Spleen (tissue), 11 donors: ENCODE data around the gene PANK4. TPM values are rescaled to one million over a fixed set of nuclear protein-coding genes. Genes with fewer than 3 reads are reported as not detected.

Experiments
- DNase-seq: peaks from one replicate; pipeline ENCODE4 v3.0.0-alpha.2; 2020
- H3K27ac ChIP-seq, 8 donors: fragments of 200-600 bp; sonication (generic) in 7 of 8; 1 replicate in 4 of 8; 2 replicates in 4 of 8; pipeline versions ENCODE4 v1.5.0 to v1.8.0; 2016 to 2021; ENCODE audit warnings: inconsistent platforms in 4 of 8, mild to moderate bottlenecking in 4 of 8, moderate library complexity in 1 of 8
- H3K27me3 ChIP-seq, 7 donors: fragments of 200-600 bp; sonication (generic) in 6 of 7; replicated peaks in 1 of 7; 1 replicate in 4 of 7; 2 replicates in 3 of 7; pipeline versions ENCODE4 v1.5.0 to v1.8.0; 2016 to 2021; ENCODE audit warnings: inconsistent platforms in 3 of 7, mild to moderate bottlenecking in 1 of 7
- H3K36me3 ChIP-seq, 6 donors: fragments of 200-600 bp; sonication (generic) in 5 of 6; 1 replicate in 4 of 6; 2 replicates in 2 of 6; pipeline versions ENCODE4 v1.5.0 to v1.8.0; 2016 to 2021; ENCODE audit warnings: inconsistent platforms in 2 of 6
- H3K4me1 ChIP-seq, 6 donors: fragments of 200-600 bp; sonication (generic) in 5 of 6; 1 replicate in 3 of 6; 2 replicates in 3 of 6; pipeline versions ENCODE4 v1.5.0 to v1.8.0; 2016 to 2021; ENCODE audit warnings: inconsistent platforms in 3 of 6
- H3K4me3 ChIP-seq, 8 donors: fragments of 200-600 bp; sonication (generic) in 7 of 8; 1 replicate in 4 of 8; 2 replicates in 4 of 8; pipeline versions ENCODE4 v1.5.0 to v1.8.0; 2016 to 2021; ENCODE audit warnings: inconsistent platforms in 4 of 8, mild to moderate bottlenecking in 4 of 8, moderate library complexity in 2 of 8
- H3K9me3 ChIP-seq, 8 donors: fragments of 200-600 bp; sonication (generic) in 7 of 8; 1 replicate in 4 of 8; 2 replicates in 4 of 8; pipeline versions ENCODE4 v1.5.0 to v1.8.0; 2016 to 2021; ENCODE audit warnings: inconsistent platforms in 4 of 8
- POLR2A ChIP-seq, 3 donors: fragments of 450-650 bp; IDR thresholded peaks; one replicate each; pipeline ENCODE4 v1.5.1; 2017; ENCODE audit warnings: antibody characterized with exemption in 3 of 3, mild to moderate bottlenecking in 1 of 3
- POLR2AphosphoS5 ChIP-seq, 3 donors: sonication (generic); formaldehyde crosslinking; IDR thresholded peaks; one replicate each; pipeline ENCODE4 v1.5.1; 2017; ENCODE audit warnings: antibody characterized with exemption in 3 of 3
- WGBS, 5 donors: extraction: QIAGEN DNeasy Blood & Tissue Kit in 3 of 5; methylation state at CpG; one replicate each; pipeline versions ENCODE4 v1.1.5 to v1.1.7; 2013 to 2018; 5-methylcytosine and 5-hydroxymethylcytosine counted together
- intact Hi-C: fragments of 100-400 bp; cut with DNase I; formaldehyde crosslinking; loops from one replicate; pipeline ENCODE4 v1.15.0; 2023; ENCODE audit warnings: low total_unique reads
- polyA plus RNA-seq, 3 donors: library from polyadenylated mRNA; stranded (reverse); fragments of 200-250 nt; gene quantifications; one replicate each; pipeline ENCODE4 v1.2.1, GENCODE V29; 2013
- total RNA-seq, 7 donors: library from RNA; depleted of rRNA in 3 of 7; stranded (reverse); fragments of >200 nt in 3 of 7; fragmentation: NEBNext Ultra II Directional in 4 of 7; extraction: Animal tissue kit (Norgen Biotek cat#: 25700) in 4 of 7; gene quantifications; one replicate each; pipeline versions ENCODE4 v1.1.0 to v1.2.1, GENCODE V29; 2016 to 2021
- TF ChIP-seq, protein P1 (sequence below), 11 experiments: fragments of 200-600 bp in 7 of 11; fragments of 450-650 bp in 4 of 11; sonication (generic) in 4 of 11; IDR thresholded peaks in 8 of 11; conservative IDR thresholded peaks in 3 of 11; 1 replicate in 7 of 11; 2 replicates in 4 of 11; pipeline versions ENCODE4 v1.4.0 to v1.8.0; 2016 to 2021; ENCODE audit warnings: antibody characterized with exemption in 11 of 11, inconsistent platforms in 4 of 11, mild to moderate bottlenecking in 1 of 11
- donor health status: healthy with polysubstance abuse.
- donor health status: DM: no; HTN: no; CAD: no; lungs with moderate emphysema.
- donor health status: DM: no; HTN: no; CAD: no.
- donor health status: Bipolar disorder and iron deficiency.
- donor health status: healthy.
- donor health status: DM: no; HTN: no; CAD: no.
- donor health status: DM: yes; HTN: yes; CAD: no.

Gene PANK4
- total and polyA plus RNA-seq, 10 donors, result 13.8 to 49.5 (median 42.9) TPM

DNA sequence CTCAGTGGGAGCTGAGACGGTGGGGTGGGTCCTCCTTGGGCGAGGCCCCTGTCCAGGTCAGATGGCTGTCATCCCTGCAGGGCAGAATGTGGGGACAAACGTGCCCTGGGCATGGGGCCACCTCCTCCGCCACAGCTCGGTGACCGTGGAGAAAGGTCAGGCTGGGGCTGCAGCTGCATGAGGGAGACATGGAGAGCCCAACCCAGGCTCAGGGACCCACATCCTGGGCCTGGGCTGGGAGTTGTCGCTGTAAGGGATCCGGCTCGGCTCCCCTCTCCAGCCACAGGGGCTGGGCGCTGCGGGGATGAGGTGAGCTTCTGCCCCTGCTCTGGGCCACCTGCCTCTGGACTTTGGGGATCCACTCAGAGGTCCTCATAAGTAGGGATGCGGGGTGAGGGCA, 50.8 kb downstream of the PANK4 start:
- peaks cover 0 to 48% (median 19%) of the 10 kb centered on the region in 6 donors for H3K4me1 ChIP-seq
- H3K27ac ChIP-seq, result peak overlapping the region in 5 of 8 donors; percentile 43 to 82 (median 51)
- no peak overlapping the region for H3K4me3 ChIP-seq
- WGBS, 5 donors, result 76 to 91% (median 80%) methylated on average over 3 to 12 of the region's 12 CpGs
- no peak for TF ChIP-seq POLR2A (IDR thresholded peaks at IDR 0.05)
- TF ChIP-seq, protein P1, sequence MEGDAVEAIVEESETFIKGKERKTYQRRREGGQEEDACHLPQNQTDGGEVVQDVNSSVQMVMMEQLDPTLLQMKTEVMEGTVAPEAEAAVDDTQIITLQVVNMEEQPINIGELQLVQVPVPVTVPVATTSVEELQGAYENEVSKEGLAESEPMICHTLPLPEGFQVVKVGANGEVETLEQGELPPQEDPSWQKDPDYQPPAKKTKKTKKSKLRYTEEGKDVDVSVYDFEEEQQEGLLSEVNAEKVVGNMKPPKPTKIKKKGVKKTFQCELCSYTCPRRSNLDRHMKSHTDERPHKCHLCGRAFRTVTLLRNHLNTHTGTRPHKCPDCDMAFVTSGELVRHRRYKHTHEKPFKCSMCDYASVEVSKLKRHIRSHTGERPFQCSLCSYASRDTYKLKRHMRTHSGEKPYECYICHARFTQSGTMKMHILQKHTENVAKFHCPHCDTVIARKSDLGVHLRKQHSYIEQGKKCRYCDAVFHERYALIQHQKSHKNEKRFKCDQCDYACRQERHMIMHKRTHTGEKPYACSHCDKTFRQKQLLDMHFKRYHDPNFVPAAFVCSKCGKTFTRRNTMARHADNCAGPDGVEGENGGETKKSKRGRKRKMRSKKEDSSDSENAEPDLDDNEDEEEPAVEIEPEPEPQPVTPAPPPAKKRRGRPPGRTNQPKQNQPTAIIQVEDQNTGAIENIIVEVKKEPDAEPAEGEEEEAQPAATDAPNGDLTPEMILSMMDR (IDR thresholded peaks at IDR 0.05 in 8 of 11, conservative IDR thresholded peaks at IDR 0.05 in 3 of 11), result no peak
- TF ChIP-seq POLR2AphosphoS5 (IDR thresholded peaks at IDR 0.05), result no peak
- intact Hi-C loops, result no loop called here
- peaks cover 0 to 23% (median 0%) of the 10 kb centered on the region in 7 donors for H3K27me3 ChIP-seq
- no peaks in the 10 kb centered on the region for H3K36me3 ChIP-seq
- no peaks in the 10 kb centered on the region for H3K9me3 ChIP-seq
- DNase-seq, result no peak

DNA sequence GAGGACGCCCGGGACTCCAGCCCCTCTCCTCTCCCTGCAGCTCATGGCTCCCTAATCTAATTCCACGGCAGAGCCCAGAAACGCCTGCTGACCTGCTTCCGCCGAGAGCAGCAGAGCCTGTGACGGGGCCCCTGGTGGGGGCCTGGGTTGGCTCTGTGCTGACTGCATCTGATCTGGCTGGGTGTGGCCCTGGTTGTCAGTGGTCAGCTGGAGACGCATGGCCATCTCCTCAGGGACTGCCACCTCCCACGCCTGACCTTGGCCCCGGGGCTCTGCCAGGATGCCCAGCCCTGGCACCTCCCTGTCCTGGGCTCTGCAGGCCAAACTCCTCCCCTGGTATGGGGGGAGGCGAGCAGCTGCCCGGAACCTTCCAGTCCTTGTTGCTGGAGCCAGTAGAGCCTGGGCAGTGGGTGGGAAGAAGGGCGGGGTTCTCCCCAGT, 51.4 kb downstream of the PANK4 start:
- peak overlapping the region; percentile 41 to 82 (median 75) for H3K27ac ChIP-seq
- TF ChIP-seq, protein P1 (IDR thresholded peaks at IDR 0.05 in 8 of 11, conservative IDR thresholded peaks at IDR 0.05 in 3 of 11), result no peak
- TF ChIP-seq POLR2AphosphoS5 (IDR thresholded peaks at IDR 0.05) (peak; percentile 64 to 87 (median 80)), POLR2A (IDR thresholded peaks at IDR 0.05) (peak in 1 of 3 donors; percentile 18)
- H3K9me3 ChIP-seq, result no peaks in the 10 kb centered on the region
- 64 to 81% (median 72%) methylated on average over 7 to 13 of the region's 13 CpGs; no CpG with 5 or more reads in 1 of the 5 donors for WGBS, 5 donors
- H3K4me1 ChIP-seq, result peaks cover 0 to 48% (median 22%) of the 10 kb centered on the region in 6 donors
- H3K36me3 ChIP-seq, result no peaks in the 10 kb centered on the region
- peaks cover 0 to 29% (median 0%) of the 10 kb centered on the region in 7 donors for H3K27me3 ChIP-seq
- intact Hi-C loops, result no loop called here
- peak; percentile 90 for DNase-seq
- no peak overlapping the region for H3K4me3 ChIP-seq

DNA sequence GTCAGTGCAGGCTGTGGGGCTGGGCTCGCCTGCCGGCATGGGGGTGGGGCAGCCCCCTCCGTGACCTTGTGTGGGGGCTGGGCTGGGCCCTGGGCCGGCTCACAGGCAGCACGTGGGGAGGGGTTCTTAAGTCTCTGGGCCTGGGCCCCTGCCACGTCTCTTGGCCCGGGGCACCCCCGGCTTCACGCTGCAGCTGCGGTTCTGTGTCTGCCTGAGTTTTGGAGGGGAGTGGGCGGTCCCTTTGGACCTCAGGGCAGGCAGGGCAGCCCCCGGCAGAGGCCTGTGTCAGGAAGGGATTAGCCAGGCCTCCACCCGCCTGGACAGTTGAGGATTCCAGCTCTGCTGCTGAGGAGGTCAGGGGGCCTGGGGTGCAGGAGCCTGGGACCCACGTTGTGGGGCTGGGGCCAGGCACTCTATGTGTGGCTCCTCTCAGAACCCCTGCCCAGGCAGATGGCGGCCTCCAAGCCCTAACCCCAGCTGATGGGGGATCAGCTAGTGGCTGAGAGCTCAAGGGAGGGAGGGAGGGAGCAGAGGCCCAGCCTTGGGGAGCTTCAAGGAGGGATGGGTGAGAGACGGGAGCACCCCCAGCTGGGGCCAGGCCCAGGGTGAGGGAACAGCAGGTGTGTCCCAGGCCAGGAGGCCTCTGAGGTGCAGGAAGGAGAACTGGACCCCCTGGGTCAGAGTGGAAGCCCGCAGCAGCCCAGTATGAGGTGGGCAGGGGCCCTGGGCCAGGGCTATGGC, 52.1 kb downstream of the PANK4 start:
- Histone ChIP-seq H3K9me3 (no peaks in the 10 kb centered on the region), H3K36me3 (no peaks in the 10 kb centered on the region), H3K4me3 (no peak overlapping the region), H3K27ac (peak overlapping the region; percentile 41 to 82 (median 75)), H3K4me1 (peaks cover 0 to 51% (median 22%) of the 10 kb centered on the region in 6 donors), H3K27me3 (peaks cover 0 to 36% (median 0%) of the 10 kb centered on the region in 7 donors)
- DNase-seq, result no peak
- intact Hi-C loops, result no loop called here
- WGBS, 5 donors, result 53 to 68% (median 59%) methylated on average over 5 to 17 of the region's 17 CpGs
- no peak for TF ChIP-seq POLR2AphosphoS5 (IDR thresholded peaks at IDR 0.05)
- TF ChIP-seq, protein P1 (IDR thresholded peaks at IDR 0.05 in 8 of 11, conservative IDR thresholded peaks at IDR 0.05 in 3 of 11), result no peak
- no peak for TF ChIP-seq POLR2A (IDR thresholded peaks at IDR 0.05)

DNA sequence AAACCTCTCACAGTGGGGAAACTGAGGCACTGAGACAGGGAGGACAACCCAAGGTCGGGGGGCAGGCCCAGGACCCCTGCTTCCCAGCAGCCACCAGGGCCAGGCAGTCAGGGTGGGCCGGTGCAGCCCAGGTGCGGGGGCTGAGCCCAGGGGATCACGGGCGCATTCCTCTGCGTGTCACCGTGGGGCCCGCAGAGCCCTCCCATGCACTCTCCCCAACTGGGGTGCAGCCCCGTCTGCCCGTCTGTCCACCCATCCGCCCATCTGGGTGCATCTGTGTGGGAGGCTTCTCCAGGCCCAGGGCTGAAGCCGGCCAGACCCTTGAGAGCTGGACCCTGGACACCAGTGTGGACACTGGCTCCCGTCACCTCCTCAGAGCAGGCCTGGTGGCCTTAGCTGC, 53.2 kb downstream of the PANK4 start:
- intact Hi-C loops, result no loop called here
- H3K4me3 ChIP-seq, result no peak overlapping the region
- TF ChIP-seq, protein P1 (IDR thresholded peaks at IDR 0.05 in 8 of 11, conservative IDR thresholded peaks at IDR 0.05 in 3 of 11), result no peak
- no peak for TF ChIP-seq POLR2A (IDR thresholded peaks at IDR 0.05)
- no peak for TF ChIP-seq POLR2AphosphoS5 (IDR thresholded peaks at IDR 0.05)
- no peaks in the 10 kb centered on the region for H3K9me3 ChIP-seq
- peaks cover 0 to 46% (median 1%) of the 10 kb centered on the region in 7 donors for H3K27me3 ChIP-seq
- peaks cover 0 to 53% (median 22%) of the 10 kb centered on the region in 6 donors for H3K4me1 ChIP-seq
- H3K27ac ChIP-seq, result no peak overlapping the region
- WGBS, 5 donors, result 67 to 95% (median 89%) methylated on average over 4 to 13 of the region's 13 CpGs
- H3K36me3 ChIP-seq, result no peaks in the 10 kb centered on the region
- no peak for DNase-seq
